Keratinocyte (primary cell): ENCODE results near the gene SRSF8. TPM values are rescaled to one million over a fixed set of nuclear protein-coding genes. Genes with fewer than 3 reads are reported as not detected.

Source experiments
- DNase-seq: peaks from one replicate; pipeline ENCODE4 v3.0.0-alpha.2; 2011; ENCODE audit warnings: low read depth, missing footprints, low spot score
- FAIRE-seq: peaks from 2 replicates; lab custom pipeline; 2011; peaks lifted over from hg19 to GRCh38; lab: Jason Lieb, UNC
- H2AFZ ChIP-seq: 2 replicates; pipeline ENCODE4 v1.6.0; 2012; ENCODE audit warnings: low read length, control low read depth, inconsistent platforms; ENCODE audit not compliant: control insufficient read depth
- H3K27ac ChIP-seq: 2 replicates; pipeline ENCODE4 v1.5.1; 2011; ENCODE audit warnings: low read length; ENCODE audit not compliant: control insufficient read depth, insufficient read depth
- H3K27me3 ChIP-seq: 3 replicates; pipeline ENCODE4 v1.6.0; 2011; ENCODE audit warnings: low read length; ENCODE audit not compliant: control insufficient read depth, insufficient read depth; ENCODE audit errors: extremely low read depth
- H3K36me3 ChIP-seq, 2 experiments: 2 replicates in 1 of 2; 3 replicates in 1 of 2; pipeline ENCODE4 v1.5.1; 2011; ENCODE audit warnings: low read length in 2 of 2, mild to moderate bottlenecking in 1 of 2; ENCODE audit not compliant: control insufficient read depth in 2 of 2, insufficient read depth in 2 of 2; ENCODE audit errors: extremely low read depth in 1 of 2
- H3K4me1 ChIP-seq: 3 replicates; pipeline ENCODE4 v1.5.1; 2011; ENCODE audit warnings: low read length; ENCODE audit not compliant: control insufficient read depth, insufficient read depth; ENCODE audit errors: extremely low read depth
- H3K4me2 ChIP-seq: 3 replicates; pipeline ENCODE4 v1.6.0; 2011; ENCODE audit warnings: low read depth, low read length; ENCODE audit not compliant: control insufficient read depth, insufficient read depth; ENCODE audit errors: extremely low read depth
- H3K4me3 ChIP-seq, 3 experiments: fragments of 200-600 bp in 1 of 3; sonication (generic) in 1 of 3; 2 replicates in 2 of 3; 3 replicates in 1 of 3; pipeline ENCODE4 v1.5.1; 2011 to 2016; ENCODE audit warnings: low read length in 3 of 3, mild to moderate bottlenecking in 3 of 3, control low read depth in 2 of 3, inconsistent platforms in 1 of 3, low read depth in 1 of 3, mixed read lengths in 1 of 3, mixed run types in 1 of 3, moderate library complexity in 1 of 3; ENCODE audit not compliant: control insufficient read depth in 2 of 3, insufficient read depth in 2 of 3; ENCODE audit errors: extremely low read depth in 1 of 3
- H3K79me2 ChIP-seq: 2 replicates; pipeline ENCODE4 v1.6.0; 2012; ENCODE audit warnings: low read length; ENCODE audit not compliant: control insufficient read depth, insufficient read depth
- H3K9ac ChIP-seq: 3 replicates; pipeline ENCODE4 v1.6.0; 2011; ENCODE audit warnings: low read length; ENCODE audit not compliant: control insufficient read depth, insufficient read depth; ENCODE audit errors: extremely low read depth
- H3K9me1 ChIP-seq: 3 replicates; pipeline ENCODE4 v1.6.0; 2011; ENCODE audit warnings: low read length; ENCODE audit not compliant: control insufficient read depth, insufficient read depth; ENCODE audit errors: extremely low read depth
- H3K9me3 ChIP-seq: 2 replicates; pipeline ENCODE4 v1.5.1; 2012; ENCODE audit warnings: low read depth, low read length; ENCODE audit not compliant: control insufficient read depth
- H4K20me1 ChIP-seq: 3 replicates; pipeline ENCODE4 v1.6.0; 2011; ENCODE audit warnings: low read length; ENCODE audit not compliant: control insufficient read depth, insufficient read depth; ENCODE audit errors: extremely low read depth
- EZH2 ChIP-seq: IDR thresholded peaks from one replicate; pipeline ENCODE4 v1.6.1; 2012; ENCODE audit warnings: inconsistent platforms, mild to moderate bottlenecking, low read length, moderate library complexity
- dilution Hi-C: fragments of 300-500 bp; cut with MboI; formaldehyde crosslinking; loops from one replicate; pipeline ENCODE4 v1.7.0; 2020; ENCODE audit warnings: low sequenced_read_pairs; ENCODE audit not compliant: extremely low pct_ligation_motif_present
- polyA plus RNA-seq, 5 experiments: library from polyadenylated mRNA; depleted of rRNA in 3 of 5; stranded (reverse) in 3 of 5; stranded (forward) in 1 of 5; unstranded in 1 of 5; fragments of >200 nt; gene quantifications; 1 replicate in 1 of 5; 2 replicates in 3 of 5; 3 replicates in 1 of 5; pipeline versions ENCODE4 v1.2.1 to v1.2.3, GENCODE V29; 2011 to 2012; ENCODE audit warnings: missing spikeins in 2 of 5, low read depth in 1 of 5, low replicate concordance in 1 of 5
- TF ChIP-seq, protein P1 (sequence below), 3 experiments: IDR thresholded peaks in 1 of 3; conservative IDR thresholded peaks in 1 of 3; optimal IDR thresholded peaks in 1 of 3; 2 replicates in 2 of 3; 3 replicates in 1 of 3; pipeline versions ENCODE3 to v1.5.1; 2011; ENCODE audit warnings: low read length in 3 of 3, mild to moderate bottlenecking in 3 of 3, moderate library complexity in 2 of 3, control low read depth in 1 of 3, inconsistent platforms in 1 of 3; ENCODE audit not compliant: insufficient read depth in 2 of 3; ENCODE audit errors: extremely low read depth in 1 of 3

Gene SRSF8
- polyA plus RNA-seq, 1 donor (not counting 4 experiments of a cell fraction or from before 2014, with no cell fraction given): 47.7 TPM

DNA sequence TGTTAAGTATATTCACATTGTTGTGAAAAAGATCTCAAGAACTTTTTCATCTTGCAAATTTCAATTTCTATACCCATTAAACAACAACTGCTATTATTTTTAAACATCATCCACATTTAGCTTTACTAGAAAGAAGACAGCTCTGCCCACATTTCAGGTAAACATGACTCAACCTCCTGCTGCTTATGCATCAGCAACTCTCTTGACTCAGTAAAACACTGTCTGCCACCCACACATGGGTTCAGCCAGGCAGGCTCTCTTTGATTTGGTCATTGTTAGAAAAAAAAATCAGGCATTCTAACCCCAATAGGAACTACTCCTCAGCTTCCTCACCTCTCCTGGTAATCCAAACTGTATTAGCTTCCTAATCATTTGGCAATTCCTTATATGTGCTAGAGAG lies 17.8 kb downstream of the SRSF8 start:
- peaks cover 16% of the 10 kb centered on the region for H3K4me1 ChIP-seq
- H3K4me2 ChIP-seq: peak overlapping the region; percentile 25
- H4K20me1 ChIP-seq: no peaks in the 10 kb centered on the region
- FAIRE-seq (peak; percentile 23), DNase-seq (no peak)
- no peak overlapping the region for H3K27ac ChIP-seq
- no peaks in the 10 kb centered on the region for H3K9me3 ChIP-seq
- no peaks in the 10 kb centered on the region for H3K79me2 ChIP-seq
- H3K9ac ChIP-seq: no peak overlapping the region
- no peaks in the 10 kb centered on the region for H3K9me1 ChIP-seq
- H3K36me3 ChIP-seq: no peaks in the 10 kb centered on the region
- H3K4me3 ChIP-seq: no peak overlapping the region
- no peaks in the 10 kb centered on the region for H3K27me3 ChIP-seq
- dilution Hi-C loops: no loop called here
- no peak overlapping the region for H2AFZ ChIP-seq
- TF ChIP-seq, protein P1, sequence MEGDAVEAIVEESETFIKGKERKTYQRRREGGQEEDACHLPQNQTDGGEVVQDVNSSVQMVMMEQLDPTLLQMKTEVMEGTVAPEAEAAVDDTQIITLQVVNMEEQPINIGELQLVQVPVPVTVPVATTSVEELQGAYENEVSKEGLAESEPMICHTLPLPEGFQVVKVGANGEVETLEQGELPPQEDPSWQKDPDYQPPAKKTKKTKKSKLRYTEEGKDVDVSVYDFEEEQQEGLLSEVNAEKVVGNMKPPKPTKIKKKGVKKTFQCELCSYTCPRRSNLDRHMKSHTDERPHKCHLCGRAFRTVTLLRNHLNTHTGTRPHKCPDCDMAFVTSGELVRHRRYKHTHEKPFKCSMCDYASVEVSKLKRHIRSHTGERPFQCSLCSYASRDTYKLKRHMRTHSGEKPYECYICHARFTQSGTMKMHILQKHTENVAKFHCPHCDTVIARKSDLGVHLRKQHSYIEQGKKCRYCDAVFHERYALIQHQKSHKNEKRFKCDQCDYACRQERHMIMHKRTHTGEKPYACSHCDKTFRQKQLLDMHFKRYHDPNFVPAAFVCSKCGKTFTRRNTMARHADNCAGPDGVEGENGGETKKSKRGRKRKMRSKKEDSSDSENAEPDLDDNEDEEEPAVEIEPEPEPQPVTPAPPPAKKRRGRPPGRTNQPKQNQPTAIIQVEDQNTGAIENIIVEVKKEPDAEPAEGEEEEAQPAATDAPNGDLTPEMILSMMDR (optimal IDR thresholded peaks at IDR 0.05 in 1 of 3, IDR thresholded peaks at IDR 0.05 in 1 of 3, conservative IDR thresholded peaks at IDR 0.05 in 1 of 3; ENCODE audit: extremely low read depth in 1 of 3, insufficient read depth in 2 of 3, low read length in 3 of 3): no peak
- TF ChIP-seq EZH2: no peak

DNA sequence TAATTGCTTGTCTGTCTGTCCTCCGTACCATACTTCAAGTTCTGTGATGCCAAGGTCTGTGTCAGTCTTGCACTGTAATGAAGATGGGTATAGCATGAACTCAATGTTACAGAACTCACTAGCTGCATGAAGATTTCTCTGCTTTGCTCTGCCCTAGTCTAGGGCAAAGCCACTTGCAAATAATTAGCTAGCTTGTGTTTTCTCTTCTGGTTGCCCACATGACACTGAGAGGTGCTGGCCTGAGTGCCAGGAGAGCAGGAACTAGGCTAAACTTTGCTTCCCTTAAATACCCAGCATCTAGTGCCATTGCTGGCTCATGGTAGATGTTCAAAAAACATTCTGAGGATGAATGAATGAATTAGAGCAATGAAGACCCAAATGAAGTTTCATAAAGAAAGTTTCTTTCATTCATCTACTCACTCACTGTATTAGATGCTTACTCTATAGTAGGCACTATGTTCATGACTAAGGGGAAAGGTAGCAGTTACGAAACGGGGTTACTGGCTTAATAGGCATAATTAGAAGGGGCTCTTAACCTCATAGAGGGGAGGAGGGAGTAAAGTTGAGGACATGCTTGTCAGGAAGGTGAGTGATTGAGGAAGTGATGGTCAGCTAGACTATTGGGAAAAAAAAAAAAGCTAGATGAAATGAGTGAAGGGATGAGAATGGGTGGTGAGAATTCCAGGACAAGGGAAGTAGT lies 18.5 kb downstream of the SRSF8 start:
- DNase-seq (no peak), FAIRE-seq (no peak)
- Histone ChIP-seq H3K36me3 (no peaks in the 10 kb centered on the region), H3K4me2 (peak overlapping the region; percentile 25), H3K4me1 (peaks cover 16% of the 10 kb centered on the region), H3K79me2 (no peaks in the 10 kb centered on the region), H3K27ac (no peak overlapping the region), H3K4me3 (no peak overlapping the region), H3K9ac (no peak overlapping the region), H3K9me3 (no peaks in the 10 kb centered on the region), H4K20me1 (no peaks in the 10 kb centered on the region), H3K27me3 (no peaks in the 10 kb centered on the region), H3K9me1 (no peaks in the 10 kb centered on the region), H2AFZ (no peak overlapping the region)
- TF ChIP-seq, protein P1 (optimal IDR thresholded peaks at IDR 0.05 in 1 of 3, IDR thresholded peaks at IDR 0.05 in 1 of 3, conservative IDR thresholded peaks at IDR 0.05 in 1 of 3; ENCODE audit: extremely low read depth in 1 of 3, insufficient read depth in 2 of 3, low read length in 3 of 3): no peak
- no peak for TF ChIP-seq EZH2
- dilution Hi-C loops: no loop called here
